NCI-H1417 treated with DMSO at 0.1 percent for 48 hours (cell line): ENCODE data around the gene KRTAP5-5.
"Not testable (repeated sequence)": the region's sequence is repeated elsewhere in the genome, so short reads cannot be mapped to it uniquely, and the experiment has no call there.

Source experiments
- DNase-seq: peaks from one replicate; lab custom pipeline; 2025; lab: John Stamatoyannopoulos, UW

KRTAP5-5 gene

DNA sequence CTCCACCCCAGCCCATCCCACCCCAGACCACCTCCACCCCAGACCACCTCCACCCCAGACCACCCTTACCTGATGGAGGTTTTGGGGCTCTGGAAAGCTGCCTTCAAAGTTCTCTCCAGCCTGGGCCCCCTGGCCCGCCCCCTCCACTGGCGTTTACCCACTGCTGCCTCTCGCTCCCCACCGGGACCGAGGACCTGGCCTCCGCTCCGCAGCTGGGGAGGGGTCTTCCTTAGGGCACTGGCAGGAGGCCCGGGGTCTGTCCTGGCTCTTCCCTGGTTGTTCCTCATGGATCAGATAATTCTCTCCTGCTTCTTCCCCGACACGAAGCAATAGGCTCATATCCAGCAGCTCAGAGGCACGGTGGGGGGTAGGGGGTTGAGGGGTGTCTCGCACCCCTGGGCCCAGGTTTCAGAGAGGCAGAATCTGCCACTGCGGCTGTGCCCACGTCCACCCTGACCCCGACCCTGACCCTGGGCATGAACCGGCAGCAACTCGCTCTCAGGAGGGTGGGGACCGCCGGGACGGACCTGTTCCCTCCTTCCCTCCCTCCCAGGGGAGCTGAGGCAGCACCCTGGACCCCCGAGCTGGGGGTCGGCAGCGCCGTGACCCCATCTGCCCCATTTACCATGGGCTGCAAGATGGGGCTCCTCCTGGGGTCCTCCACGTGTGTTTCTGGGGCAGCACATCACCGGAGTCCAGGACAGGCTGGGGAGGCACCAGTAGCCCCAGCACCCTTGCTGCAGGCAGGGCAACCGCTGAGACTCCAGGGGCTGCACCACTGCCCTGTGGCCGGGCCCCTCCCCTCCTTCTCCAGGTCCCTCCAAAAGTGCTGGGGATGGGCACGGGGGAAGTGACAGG, 12.9 kb downstream of the KRTAP5-5 start:
- no peak for DNase-seq

DNA sequence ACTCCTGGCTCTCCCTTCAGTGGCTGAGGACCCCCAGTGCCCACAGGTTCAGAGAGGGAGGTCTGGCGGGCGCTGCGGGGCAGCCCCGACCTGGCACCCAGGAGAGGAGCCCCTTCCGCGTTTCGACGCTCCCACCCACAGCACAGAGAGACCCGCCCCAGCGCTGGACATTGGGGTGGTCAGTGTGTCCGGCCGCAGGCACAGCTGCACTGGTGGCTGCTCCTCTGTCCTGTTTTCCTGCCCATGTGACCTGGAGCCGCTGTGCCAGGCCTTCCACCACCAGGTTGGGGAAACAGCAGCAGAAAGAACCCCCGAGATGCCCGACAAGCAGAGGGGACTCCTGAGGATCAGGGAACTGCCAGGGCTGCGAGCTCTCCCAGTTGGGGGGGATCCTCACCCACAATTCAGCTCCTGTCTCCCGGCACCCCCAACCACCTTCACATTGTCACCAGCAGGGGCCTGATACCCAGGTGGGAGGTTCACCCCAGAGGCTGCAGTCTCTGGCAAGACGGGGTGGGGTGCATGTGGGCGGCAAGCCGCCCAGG, 13.6 kb downstream of the KRTAP5-5 start:
- no peak for DNase-seq

DNA sequence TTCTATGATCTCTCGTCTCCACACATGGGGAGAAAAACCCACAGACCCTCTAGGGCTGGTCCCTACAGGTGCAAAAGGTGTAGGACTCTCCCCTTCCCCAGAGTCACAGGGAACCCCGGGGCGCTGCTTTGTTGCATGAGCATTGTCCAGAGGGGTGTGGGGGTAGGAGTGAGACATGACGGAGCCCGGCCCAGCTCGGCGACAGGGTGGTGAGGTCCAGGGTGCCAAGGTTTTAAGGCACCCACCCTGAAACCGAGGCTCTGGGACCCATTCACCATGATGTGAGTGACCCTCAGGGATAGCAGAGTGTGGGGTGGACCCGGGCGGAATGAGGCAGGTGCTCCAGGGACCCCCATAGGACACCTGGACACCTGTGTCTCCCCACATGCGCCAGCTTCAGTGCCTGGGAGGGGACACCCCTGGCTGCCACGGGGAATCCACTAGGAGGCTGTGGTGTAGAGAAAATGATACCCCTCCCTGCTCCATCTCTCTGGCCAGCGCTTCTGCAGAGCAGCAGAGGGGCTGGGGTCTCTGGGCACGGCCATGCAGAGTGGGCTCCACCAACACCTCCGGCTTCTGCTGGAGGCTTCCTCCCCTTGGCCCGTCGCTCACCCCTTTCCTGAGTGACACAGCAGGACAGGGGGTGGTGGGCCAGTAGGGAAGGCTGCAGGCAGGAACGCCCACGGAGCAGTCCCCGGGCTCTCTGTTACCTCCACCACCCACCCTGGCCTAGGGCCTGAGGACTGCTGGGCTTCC, 15.2 kb downstream of the KRTAP5-5 start:
- no peak for DNase-seq

DNA sequence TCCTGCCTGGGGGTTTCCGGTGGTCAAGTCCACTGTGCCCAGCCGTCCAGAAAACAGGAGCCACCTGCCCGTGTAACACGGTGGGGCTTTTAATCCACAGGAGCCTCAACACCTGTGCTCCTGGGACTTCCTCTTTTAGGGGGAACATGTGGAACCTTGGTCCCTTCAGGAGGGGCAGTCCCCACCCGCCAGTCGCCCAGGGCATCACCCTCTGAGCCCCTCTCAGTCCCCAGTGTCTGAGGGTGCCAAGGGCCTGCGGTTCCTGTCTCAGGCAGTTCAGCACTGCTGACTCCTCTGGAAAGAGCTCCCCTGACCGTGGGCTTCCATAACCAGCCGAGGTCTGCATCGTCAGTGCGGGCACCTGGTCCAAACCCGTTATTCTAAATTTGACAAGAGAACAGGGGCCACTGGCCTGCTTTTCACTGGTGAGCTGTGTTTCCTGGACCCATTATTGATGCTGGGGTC, 15.8 kb downstream of the KRTAP5-5 start:
- DNase-seq = no peak

DNA sequence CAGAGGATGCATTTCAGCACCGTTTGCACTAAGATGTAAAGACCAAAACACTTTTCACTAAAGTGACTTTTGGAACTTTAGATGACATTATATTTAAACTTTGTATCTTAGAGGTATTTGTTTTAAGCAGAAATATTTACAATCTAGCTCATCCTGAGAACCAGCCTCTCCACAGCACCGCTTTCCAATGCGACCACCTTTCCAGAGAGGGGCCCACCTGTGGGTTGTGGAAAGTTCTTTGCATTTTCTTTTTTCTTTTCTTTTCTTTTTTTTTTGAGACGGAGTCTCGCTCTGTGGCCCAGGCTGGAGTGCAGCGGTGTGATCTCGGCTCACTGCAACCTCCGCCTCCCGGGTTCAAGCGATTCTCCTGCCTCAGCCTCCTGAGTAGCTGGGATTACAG, 17.0 kb downstream of the KRTAP5-5 start:
- not testable (repeated sequence) for DNase-seq

DNA sequence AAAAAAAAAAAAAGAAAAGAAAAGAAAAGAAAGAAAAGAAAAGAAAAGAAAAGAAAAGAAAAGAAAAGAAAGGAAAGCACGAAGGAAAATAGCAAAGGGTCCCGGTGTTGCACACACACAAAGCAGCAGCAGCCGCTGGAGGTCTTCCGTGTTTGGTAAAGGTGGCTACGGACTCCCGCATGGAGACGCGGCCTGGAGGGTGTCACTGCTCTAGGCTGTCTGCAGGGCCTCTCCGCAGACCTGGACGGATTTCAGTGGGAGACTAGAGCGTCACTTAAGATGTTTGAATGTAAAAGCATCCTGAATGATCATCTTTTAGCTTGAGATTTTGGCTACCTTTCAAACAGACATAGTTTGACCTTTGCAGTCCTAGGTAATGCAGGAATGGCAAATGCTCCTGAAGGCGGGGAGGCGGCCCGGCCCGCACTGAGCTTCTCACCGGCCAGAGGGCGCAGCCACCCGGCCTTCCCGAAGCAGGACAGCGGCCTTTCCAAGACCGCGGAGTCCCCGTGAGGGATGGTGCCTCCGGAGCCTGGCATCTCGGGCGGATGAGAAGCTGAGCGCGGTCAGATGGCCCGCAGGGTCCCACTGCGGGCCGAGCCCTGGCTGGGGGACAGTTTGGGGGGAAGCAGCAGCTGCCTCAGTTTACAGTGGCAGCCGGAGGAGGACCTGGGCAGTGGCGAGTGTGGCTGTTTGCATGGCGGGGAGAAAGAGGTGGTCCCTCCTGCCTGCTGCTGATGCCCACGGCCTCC, 18.5 kb downstream of the KRTAP5-5 start:
- no peak for DNase-seq

DNA sequence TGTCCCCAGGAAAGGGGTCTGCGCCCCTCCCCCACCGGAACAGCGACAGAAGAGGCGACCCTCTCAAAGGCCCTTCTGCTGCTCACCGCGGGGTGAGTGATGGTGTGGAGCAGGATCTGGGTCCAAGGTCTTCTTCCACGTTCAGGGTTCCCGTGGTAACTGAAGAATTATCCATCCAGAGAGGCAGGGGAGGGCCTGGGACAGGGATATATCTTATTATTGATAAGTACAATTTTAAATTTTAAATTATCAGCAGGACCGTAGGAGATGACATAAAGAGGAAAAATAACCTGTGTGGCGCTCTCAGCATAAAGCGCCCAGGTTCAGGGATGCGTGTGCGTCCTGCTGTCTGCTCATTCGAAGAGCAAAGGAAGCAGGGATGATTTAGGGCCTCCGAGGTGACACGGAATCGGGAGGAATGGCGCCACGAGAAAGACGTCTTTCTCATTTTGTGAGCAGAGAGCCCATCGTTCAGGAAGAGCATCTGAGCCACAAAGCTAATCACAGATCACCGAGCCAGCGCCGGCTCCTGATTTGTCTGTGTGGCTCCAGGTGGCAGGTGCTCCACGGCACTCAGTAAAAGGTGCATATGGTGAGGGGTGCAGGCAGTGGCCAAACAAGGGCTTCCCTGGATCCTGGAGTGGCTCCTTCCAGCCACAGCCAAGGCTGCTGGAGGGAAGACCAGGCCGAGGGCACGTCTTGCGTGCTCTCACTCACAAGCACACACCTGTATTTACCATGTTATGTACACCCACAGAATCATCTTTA, 19.3 kb downstream of the KRTAP5-5 start:
- DNase-seq = no peak

DNA sequence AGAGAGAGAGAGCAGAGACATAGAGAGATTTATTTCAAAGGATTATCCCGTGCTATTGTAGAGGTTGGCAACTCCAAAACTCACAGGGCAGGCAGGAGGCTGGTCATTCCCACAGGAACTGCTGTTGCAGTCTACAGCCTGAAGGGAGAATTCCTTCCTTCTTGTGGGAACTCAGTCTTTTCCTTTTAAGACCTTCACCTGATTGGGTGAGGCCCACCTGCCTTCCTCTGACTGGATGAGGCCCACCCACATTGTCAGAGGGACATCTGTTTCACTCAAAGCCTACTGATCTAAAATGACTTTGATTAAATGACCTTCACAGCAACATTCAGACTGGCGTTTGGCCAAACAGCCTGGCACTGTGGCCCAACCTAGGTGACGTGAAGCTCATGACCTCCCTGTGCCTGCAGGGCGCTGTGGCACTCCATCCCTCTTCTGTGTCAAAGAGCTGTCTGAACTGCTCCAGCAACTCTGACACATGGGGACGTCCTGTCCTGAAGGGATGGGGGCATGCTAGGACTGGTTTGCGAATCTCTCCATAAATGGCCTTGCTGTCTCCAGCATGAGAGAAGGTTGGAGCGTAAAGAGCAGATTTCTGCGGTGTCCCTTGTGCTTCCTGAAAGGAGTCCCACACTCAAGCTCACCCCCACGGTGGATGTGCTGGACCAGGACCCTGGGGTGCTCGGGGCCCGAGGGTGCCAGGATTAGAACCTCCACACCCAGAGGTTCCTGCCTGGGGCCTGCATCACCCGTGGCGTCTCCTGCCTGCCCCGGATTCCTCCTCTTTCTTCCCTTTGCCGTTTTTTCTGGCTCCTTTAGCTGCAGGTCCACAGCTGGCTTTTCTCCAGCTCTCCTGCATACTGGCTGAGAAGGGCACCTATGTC, 20.7 kb downstream of the KRTAP5-5 start:
- DNase-seq = no peak

DNA sequence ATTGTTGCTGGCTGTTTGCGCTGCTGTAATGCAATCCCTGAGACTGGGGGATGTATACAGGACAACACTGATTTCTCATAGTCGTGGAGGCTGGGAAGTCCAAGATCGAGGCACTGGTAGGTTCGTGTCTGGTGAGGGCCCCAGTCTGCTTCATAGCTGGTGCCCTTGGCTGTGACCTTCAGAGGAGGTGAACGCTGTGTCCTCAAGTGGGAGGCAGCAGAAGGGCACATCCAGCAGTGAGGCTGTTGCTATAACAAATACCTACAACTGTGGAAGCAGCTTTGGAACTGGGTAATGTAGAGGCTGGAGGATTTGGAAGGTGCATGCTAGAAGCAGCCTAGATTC, 21.3 kb downstream of the KRTAP5-5 start:
- no peak for DNase-seq

DNA sequence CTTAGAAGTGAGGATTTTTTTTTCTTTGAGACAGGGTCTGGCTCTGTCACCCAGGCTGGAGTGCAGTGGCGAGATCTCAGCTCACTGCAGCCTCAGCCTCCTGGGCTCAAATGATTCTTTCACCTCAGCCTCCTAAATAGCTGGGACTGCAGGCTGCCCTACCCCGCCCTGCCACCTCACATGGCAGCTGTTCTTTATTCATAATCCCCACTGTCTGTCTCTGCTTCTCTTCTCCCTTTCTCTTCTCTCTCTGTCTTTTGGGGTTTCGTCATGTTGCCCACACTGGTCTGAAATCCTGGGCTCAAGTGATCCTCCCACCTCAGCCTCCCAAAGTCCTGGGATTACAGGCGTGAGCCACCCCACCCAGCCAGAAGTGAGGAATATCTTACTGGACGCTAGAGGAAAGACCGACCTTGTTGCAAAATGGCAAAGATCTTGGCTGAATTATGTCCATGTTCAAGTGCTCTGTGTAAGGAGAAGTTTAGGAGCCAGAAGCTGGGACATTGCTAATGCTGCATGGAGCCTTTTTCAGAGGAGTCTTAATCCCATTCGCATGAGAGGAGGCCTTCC, 21.9 kb downstream of the KRTAP5-5 start:
- DNase-seq = no peak

DNA sequence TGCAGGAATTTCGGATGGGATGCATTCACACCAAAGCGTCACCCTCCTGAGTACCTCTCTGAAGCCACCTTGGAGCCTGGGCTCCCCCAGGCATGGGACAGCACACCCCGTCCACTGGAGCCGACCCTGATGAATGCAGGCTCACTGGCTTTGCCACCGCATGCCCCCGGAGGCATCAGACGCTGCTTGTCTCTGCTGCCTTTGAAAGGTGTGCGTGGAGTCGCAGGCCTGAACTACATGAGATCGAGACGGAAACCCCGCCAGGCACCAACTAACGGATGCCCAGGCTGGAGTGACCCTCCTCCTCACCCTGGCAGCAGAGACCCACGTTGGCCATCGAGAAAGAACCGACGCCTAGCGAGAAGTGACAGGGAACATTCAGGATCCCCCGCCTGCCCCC, 22.5 kb downstream of the KRTAP5-5 start:
- no peak for DNase-seq

DNA sequence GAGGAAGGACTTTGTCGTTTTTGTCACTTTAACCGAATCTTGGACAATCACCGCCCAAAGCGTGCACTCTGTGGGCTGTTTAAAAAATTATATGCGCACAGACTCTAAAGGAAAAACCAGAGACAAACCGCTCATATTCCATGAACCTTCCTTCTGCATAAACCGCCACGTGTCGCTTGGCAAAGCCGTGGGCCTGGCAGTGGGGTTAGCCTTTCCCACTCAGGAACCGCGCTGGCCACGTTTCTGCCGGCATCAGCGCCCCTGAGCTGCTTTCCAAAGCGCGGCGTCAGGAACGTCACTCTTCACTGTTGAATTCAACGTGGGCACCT, 22.8 kb downstream of the KRTAP5-5 start:
- no peak for DNase-seq

DNA sequence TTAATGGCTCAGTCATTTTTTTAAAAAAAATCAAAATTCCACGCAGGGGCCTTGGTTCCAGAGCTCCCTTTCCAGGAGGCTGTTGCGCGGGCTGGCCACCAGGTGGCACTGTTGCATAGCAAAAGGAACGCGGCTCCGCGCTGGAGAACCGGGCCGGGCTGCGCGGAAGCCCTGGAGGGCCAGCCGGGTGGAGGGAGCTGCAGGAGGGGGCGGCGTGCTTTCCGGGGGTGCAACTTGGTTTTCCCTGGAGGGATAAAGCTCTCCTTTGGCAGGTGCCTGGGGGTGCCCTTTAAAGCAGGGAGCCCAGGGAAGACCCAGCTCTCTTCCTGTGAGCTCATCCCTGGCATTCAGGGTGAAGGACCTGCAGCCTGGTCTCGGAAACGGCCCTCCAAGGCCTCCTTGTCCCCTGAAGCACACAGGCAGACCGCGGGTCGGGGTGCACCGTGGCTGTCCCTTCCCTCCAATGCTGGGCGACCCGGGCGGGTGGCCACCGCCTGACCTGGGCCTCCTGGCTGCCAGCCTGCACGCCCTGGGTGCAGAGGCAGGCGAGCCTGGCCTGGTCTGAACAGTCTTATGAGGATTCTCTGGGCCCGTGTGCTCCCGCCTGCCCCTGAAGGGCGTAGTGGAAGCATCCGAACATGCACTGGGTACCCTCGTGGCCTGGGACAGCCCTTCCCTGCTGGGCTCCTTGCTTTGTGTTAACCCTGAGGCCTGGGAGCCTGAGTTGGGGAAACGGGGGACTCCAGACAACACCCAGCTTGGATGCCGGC, 23.4 kb downstream of the KRTAP5-5 start:
- DNase-seq = no peak

DNA sequence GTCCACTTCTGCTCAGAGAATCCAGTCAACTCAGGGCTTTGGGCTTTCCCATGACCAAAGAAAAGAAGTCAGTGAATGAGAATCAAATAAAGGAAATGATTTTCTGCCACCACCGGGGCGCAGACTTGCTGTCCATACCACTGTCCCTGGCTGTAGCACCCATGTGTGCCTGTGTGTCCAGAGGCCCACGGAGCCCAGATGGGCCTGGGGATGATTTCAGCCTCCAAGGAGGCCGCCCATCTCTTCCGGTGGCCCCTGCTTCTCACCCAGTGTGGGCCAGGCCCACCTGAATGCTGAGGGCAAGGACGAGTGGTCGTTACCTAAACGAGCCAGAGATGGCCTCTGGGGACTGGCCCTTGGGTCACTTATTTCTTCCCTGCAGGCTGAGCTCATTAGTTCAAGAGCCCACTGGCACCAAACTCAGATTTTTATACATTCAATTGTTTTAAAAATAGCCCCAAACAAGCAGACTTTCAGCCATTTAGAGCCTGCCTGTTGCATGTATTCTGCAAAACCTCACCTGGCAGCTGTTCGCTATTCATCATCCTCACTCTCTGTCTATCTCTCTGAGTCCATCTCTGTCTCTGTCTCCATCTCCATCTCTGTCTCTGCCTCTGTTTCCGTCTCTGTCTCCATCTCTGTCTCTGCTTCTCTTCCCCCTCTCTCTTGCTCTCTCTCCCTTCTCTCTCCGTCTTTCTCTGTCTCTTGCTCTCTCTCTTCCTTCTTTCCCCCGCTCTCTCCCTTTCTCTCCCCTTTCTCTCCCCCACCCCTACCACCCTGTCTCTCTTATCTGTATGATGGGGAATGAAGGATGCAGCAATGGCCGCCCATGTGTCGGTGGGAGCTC, 24.2 kb downstream of the KRTAP5-5 start:
- no peak for DNase-seq

DNA sequence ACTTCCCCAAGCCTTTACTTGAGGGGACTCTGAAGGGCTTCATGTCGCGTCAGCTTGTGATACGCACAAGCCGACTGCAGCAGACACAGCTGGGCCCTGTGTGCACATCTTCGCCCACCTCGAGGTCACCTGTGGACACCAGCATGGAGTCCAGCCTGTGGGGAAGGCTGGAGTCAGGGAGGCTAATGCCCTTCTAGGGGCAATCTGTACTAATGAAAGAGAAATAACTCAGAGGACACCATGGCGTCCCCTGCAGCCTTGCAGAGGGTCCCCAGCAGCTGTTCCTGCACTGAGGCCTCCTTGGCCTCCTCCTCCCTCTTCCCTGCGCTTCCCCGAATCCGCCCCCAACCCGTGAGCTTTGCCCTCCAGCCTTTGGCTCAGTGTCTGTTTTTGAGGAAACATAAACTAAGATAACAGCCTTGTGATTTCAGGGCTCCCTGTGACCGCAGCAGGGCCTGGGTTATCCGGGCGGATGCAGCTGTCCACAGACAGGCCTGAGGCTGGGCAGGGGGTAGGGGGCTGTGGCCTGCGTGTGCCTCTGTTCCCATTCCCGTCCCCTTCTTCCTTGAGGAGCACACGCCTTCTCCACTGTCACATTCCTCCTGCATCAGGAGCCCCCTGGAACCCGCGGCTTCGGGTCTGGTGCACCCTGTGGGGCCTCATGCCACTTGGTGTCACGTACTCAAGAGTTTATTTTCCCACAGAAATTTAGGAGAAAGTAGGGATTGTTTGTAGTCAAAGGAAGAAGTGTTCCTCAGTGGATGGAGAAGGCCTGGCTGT, 25.0 kb downstream of the KRTAP5-5 start:
- DNase-seq = no peak

DNA sequence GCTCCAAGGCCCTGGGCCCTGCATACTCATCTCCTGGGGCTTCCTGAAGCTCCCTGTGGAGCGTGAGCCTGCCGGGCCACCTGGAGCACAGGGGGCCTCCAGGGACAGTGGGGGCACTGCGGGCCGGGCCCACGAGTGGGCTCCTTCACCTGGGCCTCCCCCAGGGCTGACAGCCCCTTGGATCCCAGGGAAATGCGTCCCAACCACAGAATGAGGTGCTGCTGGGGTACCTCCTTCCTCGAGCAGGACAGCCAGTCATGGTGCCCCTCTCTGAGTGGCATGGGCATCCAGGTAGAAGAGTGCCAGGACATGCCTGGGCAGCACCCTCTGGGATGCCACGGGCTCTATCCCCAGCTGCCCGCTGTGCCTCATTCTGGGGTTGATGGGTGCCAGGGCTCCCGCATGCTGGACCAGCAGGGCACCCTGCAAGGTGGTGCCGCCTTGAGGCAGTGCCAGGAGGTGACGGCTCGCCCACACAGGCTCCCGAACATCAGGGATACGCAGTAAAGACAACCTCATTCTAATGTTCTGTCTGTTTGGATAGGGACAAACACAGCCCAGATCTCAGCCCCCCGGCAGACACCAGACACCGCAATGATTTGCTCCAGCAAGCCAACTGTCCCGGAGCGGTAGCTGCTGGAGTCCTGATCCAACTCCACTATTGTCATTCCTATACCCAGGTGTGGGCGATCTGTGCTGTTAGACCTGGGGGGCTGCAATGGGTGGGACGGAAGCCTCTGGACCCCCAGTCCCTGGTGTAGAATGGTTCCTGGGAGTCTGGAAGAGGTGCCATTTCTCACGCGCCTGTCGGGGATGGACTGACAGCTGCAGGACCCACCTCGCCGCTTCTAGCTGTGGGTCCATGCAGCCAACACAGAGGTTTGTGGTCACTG, 25.8 kb downstream of the KRTAP5-5 start:
- no peak for DNase-seq

DNA sequence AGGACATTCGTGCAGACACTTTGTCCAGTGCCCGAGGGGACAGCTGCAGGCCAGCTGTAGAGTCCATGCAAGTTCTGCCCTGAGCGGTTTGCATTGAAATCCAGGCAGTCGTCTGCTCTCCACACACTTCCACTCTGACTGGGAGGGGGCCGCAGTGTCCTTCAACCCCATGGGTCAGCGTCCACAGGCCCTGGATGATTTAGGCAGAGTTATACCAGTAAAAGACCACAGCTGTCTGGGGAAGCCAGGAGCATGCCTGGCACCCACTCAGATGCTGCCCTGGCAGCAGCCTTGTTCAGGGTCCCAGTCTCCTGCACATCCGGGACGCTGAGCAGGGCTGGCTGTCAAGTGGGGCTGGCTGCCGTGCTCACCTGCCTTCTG, 26.5 kb downstream of the KRTAP5-5 start:
- DNase-seq = no peak
